Measurements from ENCODE around the gene RPTOR. TPM values are rescaled to one million over a fixed set of nuclear protein-coding genes. Genes with fewer than 3 reads are reported as not detected.

The RPTOR gene
- total RNA-seq, 1 donor, result 29.8 TPM

DNA sequence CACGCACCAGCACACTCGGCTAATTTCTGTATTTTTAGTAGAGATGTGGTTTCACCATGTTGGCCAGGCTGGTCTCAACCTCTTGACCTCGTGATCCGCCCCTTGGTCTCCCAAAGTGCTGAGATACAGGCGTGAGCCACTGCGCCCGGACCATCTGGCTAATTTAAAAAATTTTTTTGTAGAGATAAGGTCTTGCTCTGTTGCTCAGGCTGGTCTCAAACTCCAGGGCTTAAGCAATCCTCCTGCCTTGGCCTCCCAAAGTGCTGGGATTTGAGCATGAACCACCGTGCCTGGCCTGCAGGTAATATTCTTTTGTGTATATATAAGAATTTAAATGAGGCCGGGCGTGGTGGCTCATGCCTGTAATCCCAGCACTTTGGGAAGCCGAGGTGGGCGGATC lies 115.0 kb downstream of the RPTOR start:
- H3K4me3 ChIP-seq (ENCODE audit: low read length), result no peak overlapping the region
- peaks cover 4% of the 10 kb centered on the region for H3K9me3 ChIP-seq (ENCODE audit: low read depth, low read length)
- H3K4me1 ChIP-seq (ENCODE audit: insufficient read depth, low read length), result peaks cover 17% of the 10 kb centered on the region
- H3K27me3 ChIP-seq (ENCODE audit: insufficient read depth, low read length), result no peaks in the 10 kb centered on the region

DNA sequence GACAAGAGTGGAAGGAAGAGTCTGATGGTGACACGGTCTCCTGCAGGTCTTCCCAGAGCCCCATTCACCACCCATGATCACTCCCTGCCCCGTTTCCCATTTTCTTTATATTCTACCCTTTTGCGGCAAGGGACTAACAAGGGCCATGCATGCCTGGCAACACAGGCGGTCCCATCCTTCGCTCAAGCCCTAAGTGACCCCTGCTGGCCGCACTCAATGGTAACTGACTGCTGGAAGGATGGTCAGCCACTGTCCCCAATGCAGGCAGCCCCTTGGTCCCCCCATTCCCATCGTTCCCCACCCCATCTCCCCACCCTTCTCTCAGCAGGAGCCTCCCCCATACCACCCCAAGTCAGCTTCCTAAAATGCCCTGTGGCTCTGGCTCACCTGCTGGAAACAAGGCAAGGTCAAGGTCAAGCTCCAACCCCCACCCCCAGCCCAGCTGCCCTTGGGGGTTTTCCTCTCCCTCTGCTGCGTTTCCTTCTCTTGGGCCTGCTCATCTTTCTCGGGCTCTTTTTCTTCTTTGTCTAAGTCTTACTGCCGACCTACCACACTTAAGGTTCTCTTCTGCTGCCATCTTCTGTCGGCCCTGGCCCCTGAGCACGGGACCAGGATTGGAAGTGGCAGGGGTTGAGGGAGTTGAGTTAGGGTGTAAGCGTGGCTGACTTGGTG lies 116.0 kb downstream of the RPTOR start:
- no peaks in the 10 kb centered on the region for H3K27me3 ChIP-seq (ENCODE audit: insufficient read depth, low read length)
- peaks cover 24% of the 10 kb centered on the region for H3K4me1 ChIP-seq (ENCODE audit: insufficient read depth, low read length)
- H3K9me3 ChIP-seq (ENCODE audit: low read depth, low read length), result peaks cover 4% of the 10 kb centered on the region
- no peak overlapping the region for H3K4me3 ChIP-seq (ENCODE audit: low read length)

DNA sequence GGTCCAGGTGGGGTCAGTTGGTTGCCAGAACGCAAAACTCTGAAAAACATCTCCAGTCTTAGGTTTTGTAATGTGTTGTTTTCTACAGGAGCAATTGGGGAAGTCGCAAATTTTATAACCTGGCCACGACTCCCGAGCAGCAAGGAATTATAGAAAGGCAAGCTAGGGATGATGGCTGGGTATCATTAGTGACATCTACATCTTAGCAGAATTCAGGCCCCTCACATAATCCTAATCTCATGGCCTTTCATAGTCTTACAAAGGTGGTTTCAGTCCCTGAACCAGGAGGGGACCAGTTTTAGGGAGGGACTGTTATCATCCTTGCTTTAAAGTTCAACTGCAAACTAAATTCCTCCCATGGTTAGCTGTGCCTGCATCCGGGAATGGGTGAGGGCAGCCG lies 117.9 kb downstream of the RPTOR start:
- Histone ChIP-seq H3K4me3 (ENCODE audit: low read length) (no peak overlapping the region), H3K4me1 (ENCODE audit: insufficient read depth, low read length) (peaks cover 34% of the 10 kb centered on the region), H3K27me3 (ENCODE audit: insufficient read depth, low read length) (no peaks in the 10 kb centered on the region), H3K9me3 (ENCODE audit: low read depth, low read length) (peaks cover under 1% of the 10 kb centered on the region)

DNA sequence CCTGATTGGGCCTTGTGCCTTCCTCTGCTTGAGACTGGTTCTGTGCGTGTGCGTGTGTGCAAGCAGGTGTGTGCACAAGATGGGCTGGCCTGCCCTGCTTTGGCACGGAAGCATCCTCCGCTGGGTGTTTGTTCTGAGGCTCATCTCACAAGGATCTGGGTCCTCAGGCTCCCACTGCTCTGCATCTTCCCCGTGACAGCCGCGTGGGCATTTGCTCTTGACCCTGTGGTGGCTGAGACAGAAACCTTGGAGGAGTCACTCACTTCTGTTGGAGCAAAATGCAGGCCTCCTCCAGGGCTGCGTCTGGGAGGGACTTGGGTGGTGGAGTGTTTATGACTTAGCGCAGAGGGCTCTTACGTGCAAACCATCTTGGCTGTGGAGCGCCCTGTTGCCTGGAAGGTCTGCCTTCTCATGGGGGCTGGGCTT lies 119.2 kb downstream of the RPTOR start:
- H3K4me1 ChIP-seq (ENCODE audit: insufficient read depth, low read length), result peaks cover 46% of the 10 kb centered on the region
- H3K4me3 ChIP-seq (ENCODE audit: low read length), result no peak overlapping the region
- H3K27me3 ChIP-seq (ENCODE audit: insufficient read depth, low read length), result no peaks in the 10 kb centered on the region
- H3K9me3 ChIP-seq (ENCODE audit: low read depth, low read length), result no peaks in the 10 kb centered on the region

- Histone ChIP-seq H3K4me1 (ENCODE audit: insufficient read depth, low read length) (peaks cover 48% of the 10 kb centered on the region), H3K9me3 (ENCODE audit: low read depth, low read length) (no peaks in the 10 kb centered on the region), H3K27me3 (ENCODE audit: insufficient read depth, low read length) (no peaks in the 10 kb centered on the region), H3K4me3 (ENCODE audit: low read length) (no peak overlapping the region)
These were observed 119.7 kb downstream of the RPTOR start for GRCh38 chr17:80664217-80664790.

GRCh38 chr17:80665792-80666191 lies 121.2 kb downstream of the RPTOR start:
- no peaks in the 10 kb centered on the region for H3K27me3 ChIP-seq (ENCODE audit: insufficient read depth, low read length)
- H3K4me3 ChIP-seq (ENCODE audit: low read length), result no peak overlapping the region
- peaks cover 48% of the 10 kb centered on the region for H3K4me1 ChIP-seq (ENCODE audit: insufficient read depth, low read length)
- no peaks in the 10 kb centered on the region for H3K9me3 ChIP-seq (ENCODE audit: low read depth, low read length)

DNA sequence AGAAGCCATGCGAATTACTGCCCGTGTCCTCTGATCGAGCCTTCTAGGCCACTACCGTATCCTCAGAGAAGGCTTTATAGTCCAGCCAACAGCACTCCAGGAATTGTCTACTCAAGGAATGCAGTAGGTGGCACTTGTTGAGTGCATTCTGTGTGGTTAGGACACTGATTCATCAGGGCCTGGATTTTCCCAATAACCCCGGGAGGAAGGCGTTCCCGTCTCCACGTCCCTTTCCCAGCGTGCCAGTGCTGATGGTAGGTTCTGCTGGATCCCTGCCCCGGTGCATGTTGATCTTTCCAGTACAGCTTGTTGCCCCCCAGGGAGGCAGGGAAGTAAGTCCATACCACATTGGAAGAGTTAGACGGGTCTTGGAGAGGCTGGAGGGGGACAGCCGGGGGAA lies 122.2 kb downstream of the RPTOR start:
- peaks cover 48% of the 10 kb centered on the region for H3K4me1 ChIP-seq (ENCODE audit: insufficient read depth, low read length)
- no peaks in the 10 kb centered on the region for H3K27me3 ChIP-seq (ENCODE audit: insufficient read depth, low read length)
- no peak overlapping the region for H3K4me3 ChIP-seq (ENCODE audit: low read length)
- H3K9me3 ChIP-seq (ENCODE audit: low read depth, low read length), result no peaks in the 10 kb centered on the region

GRCh38 chr17:80667462-80668277 lies 123.0 kb downstream of the RPTOR start:
- H3K4me3 ChIP-seq (ENCODE audit: low read length), result no peak overlapping the region
- H3K4me1 ChIP-seq (ENCODE audit: insufficient read depth, low read length), result peaks cover 48% of the 10 kb centered on the region

GRCh38 chr17:80668375-80669148 lies 123.9 kb downstream of the RPTOR start:
- H3K9me3 ChIP-seq (ENCODE audit: low read depth, low read length), result no peaks in the 10 kb centered on the region
- H3K27me3 ChIP-seq (ENCODE audit: insufficient read depth, low read length), result no peaks in the 10 kb centered on the region
- H3K4me3 ChIP-seq (ENCODE audit: low read length), result no peak overlapping the region
- H3K4me1 ChIP-seq (ENCODE audit: insufficient read depth, low read length), result peaks cover 49% of the 10 kb centered on the region

More at GRCh38 chr17:80667462-80668277, 123.0 kb downstream of the RPTOR start:
- H3K27me3 ChIP-seq (ENCODE audit: insufficient read depth, low read length), result no peaks in the 10 kb centered on the region
- H3K9me3 ChIP-seq (ENCODE audit: low read depth, low read length), result no peaks in the 10 kb centered on the region

- no peaks in the 10 kb centered on the region for H3K27me3 ChIP-seq (ENCODE audit: insufficient read depth, low read length)
- H3K4me1 ChIP-seq (ENCODE audit: insufficient read depth, low read length), result peaks cover 30% of the 10 kb centered on the region
- no peaks in the 10 kb centered on the region for H3K9me3 ChIP-seq (ENCODE audit: low read depth, low read length)
- no peak overlapping the region for H3K4me3 ChIP-seq (ENCODE audit: low read length)
These were observed 126.6 kb downstream of the RPTOR start for GRCh38 chr17:80671039-80671824.

- H3K4me3 ChIP-seq (ENCODE audit: low read length), result no peak overlapping the region
- no peaks in the 10 kb centered on the region for H3K9me3 ChIP-seq (ENCODE audit: low read depth, low read length)
- peaks cover 30% of the 10 kb centered on the region for H3K4me1 ChIP-seq (ENCODE audit: insufficient read depth, low read length)
- no peaks in the 10 kb centered on the region for H3K27me3 ChIP-seq (ENCODE audit: insufficient read depth, low read length)
These were observed 127.1 kb downstream of the RPTOR start for GRCh38 chr17:80671825-80672110.

DNA sequence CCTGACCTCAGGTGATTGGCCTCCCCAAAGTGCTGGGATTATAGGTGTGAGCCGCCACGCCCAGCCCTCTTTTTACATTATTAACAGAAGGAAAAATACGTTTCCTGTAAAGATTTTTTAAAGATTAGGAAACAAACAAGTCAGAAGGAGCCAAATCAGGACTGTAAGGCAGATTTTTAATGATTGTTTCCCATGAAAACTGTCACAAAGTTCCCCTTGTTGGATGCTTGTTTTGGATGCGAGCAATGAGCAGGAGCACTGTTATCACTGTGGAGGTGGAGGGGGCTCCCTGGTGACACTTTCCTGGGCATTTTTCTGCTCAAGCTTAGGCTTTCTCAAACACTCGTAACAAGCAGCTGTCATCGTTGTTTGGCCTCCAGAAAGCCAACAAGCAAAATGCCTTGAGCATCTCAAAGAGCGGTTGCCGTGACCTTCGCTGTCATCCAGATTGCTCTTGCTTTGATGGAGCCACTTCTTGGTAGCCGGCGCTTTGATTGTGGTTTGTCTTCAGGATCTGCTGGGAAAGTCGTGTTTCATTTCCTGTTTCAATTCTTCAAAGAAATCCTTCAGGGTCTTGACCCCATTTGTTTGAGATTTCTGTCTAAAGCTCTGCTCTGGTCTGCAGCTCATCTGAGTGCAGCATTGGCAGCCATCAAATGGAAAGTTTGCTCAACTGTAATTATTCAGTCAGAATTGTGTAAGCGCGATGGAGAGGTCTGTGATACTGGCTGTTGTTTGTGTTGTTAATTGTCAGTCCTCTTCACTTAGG lies 128.7 kb downstream of the RPTOR start:
- Histone ChIP-seq H3K4me1 (ENCODE audit: insufficient read depth, low read length) (peaks cover 16% of the 10 kb centered on the region), H3K9me3 (ENCODE audit: low read depth, low read length) (no peaks in the 10 kb centered on the region), H3K27me3 (ENCODE audit: insufficient read depth, low read length) (no peaks in the 10 kb centered on the region), H3K4me3 (ENCODE audit: low read length) (no peak overlapping the region)

- Histone ChIP-seq H3K27me3 (ENCODE audit: insufficient read depth, low read length) (no peaks in the 10 kb centered on the region), H3K9me3 (ENCODE audit: low read depth, low read length) (no peaks in the 10 kb centered on the region), H3K4me3 (ENCODE audit: low read length) (no peak overlapping the region), H3K4me1 (ENCODE audit: insufficient read depth, low read length) (peaks cover 22% of the 10 kb centered on the region)
These were observed 130.9 kb downstream of the RPTOR start for GRCh38 chr17:80675438-80676095.
